Transverse colon (tissue), 3 donors: ENCODE results near the gene INPP4B.

Experiments used
- CTCF ChIP-seq, 5 experiments: fragments of 200-600 bp in 3 of 5; fragments of 450-650 bp in 2 of 5; sonication (generic) in 3 of 5; IDR thresholded peaks; 1 replicate in 2 of 5; 2 replicates in 3 of 5; pipeline ENCODE4 v1.5.1; 2016 to 2017; ENCODE audit warnings: antibody characterized with exemption in 5 of 5, inconsistent platforms in 3 of 5, mild to moderate bottlenecking in 2 of 5, moderate library complexity in 1 of 5
- POLR2A ChIP-seq: fragments of 450-650 bp; IDR thresholded peaks from one replicate; pipeline ENCODE4 v1.6.1; 2016; ENCODE audit warnings: antibody characterized with exemption, mild to moderate bottlenecking, moderate library complexity

GRCh38 chr4:142226014-142226413 lies 620.1 kb downstream of the INPP4B start:
- TF ChIP-seq POLR2A: no peak
- TF ChIP-seq CTCF (IDR thresholded peaks at IDR 0.05): no peak
